T-helper 2 cell treated with Interferon-gamma antibody and Interleukin-4, amounts not matched to agents 100 ng/mL and 5 ng/mL, for 36 hours (primary cell): ENCODE measurements around the gene MORN4. TPM values are rescaled to one million over a fixed set of nuclear protein-coding genes. Genes with fewer than 3 reads are reported as not detected.
"Not testable (repeated sequence)": the region's sequence is repeated elsewhere in the genome, so short reads cannot be mapped to it uniquely, and the experiment has no call there.

Experiments used
- intact Hi-C: fragments of 100-400 bp; cut with micrococcal nuclease; formaldehyde crosslinking; loops from one replicate; pipeline ENCODE4 v1.15.1; 2023
- total RNA-seq: library from RNA; stranded (reverse); gene quantifications from 2 replicates; pipeline ENCODE4 v1.2.3, GENCODE V29; 2022

The MORN4 gene
- total RNA-seq, 1 donor from 2014 or later = 1.3 TPM

DNA sequence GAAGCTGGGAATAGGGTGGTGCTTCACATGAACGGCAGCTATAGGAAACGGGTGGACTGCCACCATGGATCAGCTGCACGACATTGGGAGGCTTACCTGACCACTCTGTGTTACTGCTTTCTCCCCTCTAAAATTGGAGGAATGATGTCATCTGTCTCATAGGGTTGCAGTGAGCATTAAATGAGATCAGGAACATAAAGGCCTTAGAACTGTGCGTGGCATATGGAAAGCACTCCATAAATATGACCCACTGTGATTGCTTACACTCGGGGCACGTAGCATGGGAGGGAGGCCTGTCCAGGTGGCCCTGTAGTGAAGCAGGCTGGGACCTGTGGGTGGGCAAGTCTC, 34.1 kb downstream of the MORN4 start:
- intact Hi-C loops = no loop called here

DNA sequence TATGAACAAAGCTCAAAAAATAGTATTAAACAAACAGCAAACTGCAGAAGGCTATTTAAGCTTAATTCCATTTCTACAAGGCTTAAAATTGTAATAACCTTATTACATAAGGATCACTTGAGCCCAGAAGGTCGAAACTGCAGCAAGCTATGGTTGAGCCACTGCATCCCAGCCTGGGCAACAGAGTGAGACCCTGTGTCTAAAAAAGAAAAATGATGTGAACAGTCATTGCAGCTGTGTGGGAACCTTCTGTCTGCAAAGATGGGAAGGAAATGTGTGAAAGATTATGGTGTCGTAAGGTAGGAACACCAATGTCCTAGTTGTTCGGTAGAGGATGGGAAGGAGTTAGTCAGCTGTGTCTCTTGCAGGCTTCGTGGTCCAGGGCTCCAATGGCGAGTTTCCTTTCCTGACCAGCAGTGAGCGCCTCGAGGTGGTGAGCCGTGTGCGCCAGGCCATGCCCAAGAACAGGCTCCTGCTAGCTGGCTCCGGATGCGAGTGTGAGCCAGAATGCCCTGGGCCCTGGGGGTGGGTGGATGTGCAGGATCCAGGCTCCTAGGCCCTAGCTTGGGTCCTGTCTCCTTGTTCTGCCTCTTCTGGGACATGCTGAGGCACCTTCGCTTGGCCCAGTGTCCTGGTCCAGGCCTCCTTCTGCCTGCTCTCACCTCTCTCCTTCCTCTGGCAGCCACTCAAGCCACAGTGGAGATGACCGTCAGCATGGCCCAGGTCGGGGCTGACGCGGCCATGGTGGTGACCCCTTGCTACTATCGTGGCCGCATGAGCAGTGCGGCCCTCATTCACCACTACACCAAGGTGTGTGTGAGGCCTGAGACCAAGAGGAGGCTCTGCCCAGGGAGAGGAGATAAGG, 34.7 kb downstream of the MORN4 start:
- intact Hi-C loops = no loop called here

DNA sequence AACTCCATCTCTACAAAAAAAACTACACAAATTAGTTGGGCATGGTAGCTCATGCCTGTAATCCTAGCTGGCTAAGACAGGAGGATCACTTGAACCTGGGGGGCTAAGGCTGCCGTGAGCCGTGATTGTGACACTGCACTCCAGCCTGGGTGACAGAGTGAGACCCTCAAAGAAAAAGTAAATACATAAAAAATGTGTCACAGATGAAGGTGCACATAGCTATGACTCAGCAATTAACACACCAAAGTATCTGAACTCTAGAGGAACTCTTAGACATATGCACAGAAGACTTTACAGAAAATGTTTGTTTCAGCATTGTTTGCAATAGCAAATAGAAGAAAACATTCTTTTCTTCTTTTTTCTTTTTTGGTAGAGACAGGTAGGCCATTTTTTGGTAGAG, 35.5 kb downstream of the MORN4 start:
- intact Hi-C loops = no loop called here

DNA sequence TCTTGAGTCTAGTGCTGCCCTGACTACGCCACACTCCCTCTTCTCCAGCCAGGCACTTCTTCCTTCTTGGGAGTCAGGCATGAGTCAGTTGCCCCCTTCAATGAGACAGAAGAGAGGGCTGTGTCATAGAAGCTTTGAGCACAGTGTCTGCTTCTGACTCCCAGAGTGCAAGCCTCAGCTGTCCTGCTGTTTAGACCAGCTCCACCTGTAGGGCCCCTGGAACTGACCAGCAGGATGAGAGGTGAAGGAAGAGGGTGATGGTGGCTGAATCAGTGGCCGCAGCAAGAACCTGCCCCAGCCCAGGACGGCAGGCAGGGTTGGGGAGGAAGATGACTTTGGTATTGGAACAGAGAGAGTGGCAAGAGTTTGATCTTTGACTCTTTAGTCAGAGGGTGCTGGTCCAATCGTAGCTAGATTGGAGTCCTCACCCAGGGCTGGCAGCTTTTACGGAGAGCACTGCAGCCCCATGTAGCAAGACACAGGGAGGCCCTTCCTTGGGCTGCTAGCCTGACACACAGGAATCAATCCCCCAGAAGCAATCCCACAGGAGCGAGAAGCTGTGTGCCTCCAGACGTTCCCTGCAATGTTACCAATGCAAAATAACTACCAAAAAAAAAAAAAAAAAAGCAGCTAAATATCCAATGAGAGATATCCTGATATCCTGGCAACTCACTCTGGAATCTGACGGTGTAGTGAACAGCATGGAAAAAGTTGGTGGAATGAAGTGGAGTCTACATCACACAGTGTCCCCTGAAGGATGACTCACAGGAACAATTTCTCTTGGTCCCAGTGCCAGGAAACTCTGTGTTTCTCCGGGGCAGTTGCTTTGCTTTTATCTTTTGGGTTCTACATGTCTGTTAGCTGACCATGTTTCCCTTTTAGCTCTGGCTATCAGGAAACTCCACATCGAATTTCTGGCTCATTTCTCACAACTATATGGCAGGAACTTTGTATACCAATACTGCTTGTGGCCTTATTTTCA, 36.9 kb downstream of the MORN4 start:
- intact Hi-C loops = no loop called here

DNA sequence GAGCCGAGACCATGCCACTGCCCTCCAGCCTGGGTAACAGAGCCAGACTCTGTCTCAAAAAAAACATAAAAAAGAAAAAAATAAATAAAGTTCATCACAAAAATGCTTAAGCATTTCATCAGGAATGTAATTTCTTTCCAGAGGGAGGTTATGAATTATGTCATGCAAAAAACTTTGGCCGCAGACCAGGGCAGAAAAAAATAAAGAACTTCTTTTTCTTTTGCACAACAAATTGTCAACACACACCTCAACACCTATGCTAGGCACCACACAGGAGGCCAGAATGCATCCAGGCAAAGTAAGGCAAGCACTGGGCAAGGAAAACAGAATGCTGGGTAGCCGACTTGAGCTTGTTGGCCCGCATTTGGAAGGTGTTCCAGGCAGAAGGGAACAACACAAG, 39.9 kb downstream of the MORN4 start:
- intact Hi-C loops = no loop called here

DNA sequence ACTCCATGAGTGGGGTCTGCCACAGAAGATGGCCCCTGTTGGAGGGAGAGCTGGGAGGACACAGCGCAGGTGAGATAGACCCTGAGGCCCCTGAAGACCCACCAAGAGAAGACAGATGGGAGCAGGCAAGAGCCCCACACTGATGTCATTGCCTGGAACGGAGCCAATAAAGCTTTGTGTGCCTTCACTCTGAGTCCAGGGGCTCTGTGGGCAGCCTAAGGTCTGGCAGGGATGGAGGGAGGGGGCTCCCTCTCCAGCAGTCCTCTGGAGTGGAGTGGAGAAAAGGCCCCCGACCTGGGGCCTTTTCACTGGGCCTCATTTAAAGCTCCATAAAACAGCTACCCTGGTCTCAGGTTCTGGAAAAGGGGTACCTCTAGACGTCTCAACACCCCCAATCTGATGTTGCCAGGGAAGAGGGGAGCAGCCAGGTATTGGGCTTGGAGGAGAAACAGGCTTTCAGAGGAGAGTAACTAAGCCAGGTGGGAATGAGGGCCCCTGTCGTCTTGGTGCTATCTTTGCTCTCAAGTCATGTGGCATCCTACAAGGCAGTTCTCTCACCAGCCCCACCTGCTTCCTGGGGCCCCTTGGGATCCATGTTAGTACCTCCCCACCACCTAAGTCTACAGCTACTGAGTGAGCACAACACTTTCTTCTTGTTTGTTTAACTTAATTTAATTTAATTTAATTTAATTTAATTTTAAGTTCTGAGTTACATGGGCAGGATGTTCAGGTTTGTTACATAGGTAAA, 42.4 kb downstream of the MORN4 start:
- intact Hi-C loops = no loop called here

DNA sequence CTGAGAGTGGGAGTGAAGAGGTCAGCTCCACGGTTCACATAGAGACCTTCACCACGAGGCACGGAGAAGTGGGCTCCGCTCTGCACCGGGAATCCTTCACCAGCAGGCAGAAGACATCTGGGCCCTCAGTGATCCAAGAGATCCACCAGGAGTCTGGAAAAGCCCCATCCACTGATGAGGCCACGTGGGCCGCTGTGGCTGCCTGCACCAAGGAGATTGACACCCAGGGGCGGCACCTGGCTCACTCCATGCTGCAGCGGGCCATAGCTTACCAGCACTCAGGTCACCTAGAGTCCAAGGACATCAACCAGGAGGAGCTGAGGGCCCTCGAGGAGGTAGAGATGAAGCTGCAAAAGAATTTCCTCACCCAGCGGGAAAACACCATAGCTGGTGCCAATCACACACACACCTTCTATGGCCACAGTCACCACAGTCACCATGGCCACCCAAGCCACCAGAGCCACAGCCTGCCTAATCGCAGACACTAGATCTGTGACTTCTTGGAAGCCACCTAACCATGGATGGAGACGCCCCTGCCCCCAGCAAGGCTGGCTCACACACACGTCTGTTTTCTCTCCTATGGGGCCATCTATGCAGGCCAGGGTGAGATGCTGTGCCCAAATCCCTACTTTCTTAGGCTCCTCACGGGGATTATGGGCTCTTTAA, 43.1 kb downstream of the MORN4 start:
- intact Hi-C loops = no loop called here

DNA sequence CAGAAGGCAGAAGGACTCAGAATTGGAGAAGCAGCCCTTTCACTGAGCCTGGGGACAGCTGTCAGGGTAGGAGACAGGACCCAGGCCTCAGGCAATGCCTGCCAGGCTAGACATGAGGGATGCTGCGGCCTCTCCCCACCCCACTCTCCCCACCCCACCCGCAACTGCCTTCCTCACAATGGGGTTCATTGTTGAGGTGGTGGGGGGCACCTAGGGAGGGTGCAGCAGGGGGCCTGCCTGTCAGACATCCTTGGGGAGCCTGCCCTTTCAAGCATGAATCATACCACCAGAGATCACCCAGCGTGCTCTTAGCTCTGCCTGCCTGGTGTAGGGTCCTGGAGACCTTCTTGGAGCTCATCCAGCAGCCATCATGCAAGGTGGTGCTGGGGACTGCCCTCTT, 43.8 kb downstream of the MORN4 start, which contains the start of gene C10orf62:
TSS of gene C10orf62 (plus strand) at position 243 of the 400 bp plus-strand sequence. CDS start 177 bp downstream, outside the sequence.
- intact Hi-C loops = no loop called here

DNA sequence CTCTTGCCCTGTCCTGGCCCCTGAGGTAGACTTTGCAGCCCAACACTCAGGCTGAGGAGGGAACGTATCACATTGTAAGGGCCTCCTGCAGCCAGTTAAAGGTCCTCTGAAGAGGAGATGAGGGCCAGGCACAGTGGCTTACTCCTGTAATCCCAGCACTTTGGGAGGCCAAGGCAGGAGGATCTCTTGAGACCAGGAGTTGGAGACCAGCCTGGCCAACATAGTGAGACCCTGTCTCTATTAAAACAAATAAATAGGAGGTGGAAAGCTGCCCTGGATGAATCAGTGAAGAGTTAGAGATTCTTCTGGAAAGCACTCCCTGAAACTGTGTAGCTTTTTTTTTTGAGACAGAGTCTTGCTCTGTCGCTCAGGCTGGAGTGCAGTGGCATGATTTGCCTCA, 46.1 kb downstream of the MORN4 start:
- intact Hi-C loops = no loop called here

DNA sequence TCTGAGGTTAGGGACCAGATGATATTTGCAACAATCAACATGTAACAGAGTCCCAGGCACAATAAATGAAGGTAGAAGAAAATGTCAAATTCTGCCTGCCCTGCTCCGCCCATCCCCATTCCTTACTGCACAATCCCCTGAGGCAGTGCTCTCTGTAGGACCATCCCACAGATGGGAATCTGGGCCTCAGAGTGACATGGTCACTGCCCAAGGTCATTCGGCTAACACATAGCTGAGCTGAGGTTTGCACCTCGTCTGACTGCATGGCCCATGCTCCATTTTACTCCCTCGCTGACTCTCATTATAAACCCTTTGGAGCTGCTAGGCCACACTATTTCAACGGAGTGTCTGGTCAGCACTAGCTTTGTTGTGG, 47.9 kb downstream of the MORN4 start:
- intact Hi-C loops = no loop called here

DNA sequence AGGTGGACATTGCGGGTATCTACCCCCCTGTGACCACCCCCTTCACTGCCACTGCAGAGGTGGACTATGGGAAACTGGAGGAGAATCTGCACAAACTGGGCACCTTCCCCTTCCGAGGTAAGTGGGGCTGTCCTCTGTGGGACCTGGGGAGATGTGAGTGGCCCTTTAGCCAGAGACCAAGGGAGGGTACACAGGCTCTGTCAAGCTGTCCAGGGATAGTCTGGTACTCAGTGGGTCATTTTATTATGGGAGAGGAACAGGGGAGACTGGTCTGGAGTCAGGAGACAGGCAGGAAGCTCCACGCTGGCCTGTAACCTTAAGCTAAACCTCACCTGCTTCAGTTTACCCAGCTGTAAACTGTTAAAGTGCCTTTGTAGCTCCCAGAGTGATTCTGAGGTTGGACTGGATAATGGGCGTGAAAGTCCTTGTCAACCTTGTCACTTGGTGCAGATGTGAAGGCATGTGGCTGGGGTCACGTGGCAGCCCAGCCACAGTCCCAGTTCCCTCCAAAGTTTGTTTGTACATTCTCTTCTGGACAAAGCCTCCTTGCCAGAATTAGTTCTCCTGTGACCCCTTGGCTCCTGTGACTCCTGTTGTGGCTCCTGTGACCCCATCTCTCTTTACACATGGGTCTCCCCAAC, 48.4 kb downstream of the MORN4 start:
- intact Hi-C loops = no loop called here

DNA sequence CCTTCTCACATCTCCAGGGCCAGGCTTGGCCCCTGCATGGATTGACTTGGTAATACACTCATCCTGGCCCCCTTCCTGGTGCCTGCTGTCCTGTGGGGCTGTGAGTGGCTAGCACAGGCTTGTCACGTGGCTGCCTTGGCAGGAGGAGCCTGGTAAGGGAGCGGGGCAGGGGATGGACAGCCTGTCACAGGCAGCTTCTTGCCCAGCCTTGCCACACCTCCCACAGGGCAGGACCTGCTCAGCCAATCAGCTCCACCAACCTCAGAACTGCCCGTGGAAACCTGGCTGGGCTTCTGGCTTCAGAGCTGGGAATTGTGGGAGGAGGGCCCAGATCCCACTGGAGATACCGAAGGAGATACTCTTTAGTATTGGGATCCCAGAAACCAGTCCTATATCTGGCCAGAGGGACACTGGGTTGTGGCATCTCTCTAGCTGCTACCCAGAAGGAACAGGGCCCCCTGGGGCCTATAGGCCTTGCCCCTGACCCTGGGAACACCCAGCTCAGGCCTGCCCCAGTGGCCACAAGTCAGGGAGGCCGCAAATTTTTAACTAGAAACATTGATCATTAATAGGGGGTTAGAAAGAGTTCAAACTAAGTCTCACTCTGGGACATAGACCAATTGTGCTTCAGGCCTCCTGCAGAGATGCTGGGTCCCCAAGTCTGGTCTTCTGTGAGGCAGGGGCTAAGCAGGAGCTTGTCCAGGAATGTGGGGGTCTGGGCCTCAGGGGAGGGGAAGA, 49.1 kb downstream of the MORN4 start, which contains the start of gene HOGA1:
TSS of gene HOGA1 (plus strand) at position 330 of the 738 bp plus-strand sequence. CDS start at position 645, 315 bp downstream.
- intact Hi-C loops = no loop called here

DNA sequence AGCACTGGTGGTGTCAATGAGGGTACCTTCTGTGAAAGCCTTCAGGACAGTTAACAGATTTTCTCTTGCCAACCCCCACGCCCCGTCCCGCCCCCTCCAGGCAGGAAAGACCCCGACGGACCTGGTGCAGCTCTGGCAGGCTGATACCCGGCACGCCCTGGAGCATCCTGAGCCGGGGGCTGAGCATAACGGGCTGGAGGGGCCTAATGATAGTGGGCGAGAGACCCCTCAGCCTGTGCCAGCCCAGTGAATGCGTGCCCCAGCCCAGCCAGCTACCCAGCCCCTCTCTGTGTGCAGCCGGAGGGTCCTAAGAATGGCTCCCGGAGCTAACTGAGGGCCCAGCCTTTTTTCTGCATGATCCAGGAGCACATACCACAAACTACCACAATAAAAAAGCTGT, 49.8 kb downstream of the MORN4 start:
- intact Hi-C loops = no loop called here

DNA sequence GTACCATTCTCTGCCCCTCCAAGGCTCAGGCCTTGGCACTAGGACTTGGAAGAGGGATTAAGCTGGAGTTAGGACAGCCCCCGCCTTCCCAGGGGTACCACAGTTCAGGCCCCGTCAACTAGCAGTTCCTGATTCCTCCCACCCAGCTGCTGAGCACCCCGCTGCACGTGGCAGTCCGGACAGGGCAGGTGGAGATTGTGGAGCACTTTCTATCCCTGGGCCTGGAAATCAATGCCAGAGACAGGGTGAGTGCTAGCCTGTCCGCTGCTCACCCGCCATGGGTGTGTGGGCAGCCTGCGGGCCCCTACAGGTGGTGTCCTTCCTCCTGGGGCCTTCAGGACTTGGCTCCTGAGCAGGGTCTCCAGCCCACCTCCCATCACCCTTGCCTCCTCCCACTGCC, 51.1 kb downstream of the MORN4 start:
- intact Hi-C loops = no loop called here

DNA sequence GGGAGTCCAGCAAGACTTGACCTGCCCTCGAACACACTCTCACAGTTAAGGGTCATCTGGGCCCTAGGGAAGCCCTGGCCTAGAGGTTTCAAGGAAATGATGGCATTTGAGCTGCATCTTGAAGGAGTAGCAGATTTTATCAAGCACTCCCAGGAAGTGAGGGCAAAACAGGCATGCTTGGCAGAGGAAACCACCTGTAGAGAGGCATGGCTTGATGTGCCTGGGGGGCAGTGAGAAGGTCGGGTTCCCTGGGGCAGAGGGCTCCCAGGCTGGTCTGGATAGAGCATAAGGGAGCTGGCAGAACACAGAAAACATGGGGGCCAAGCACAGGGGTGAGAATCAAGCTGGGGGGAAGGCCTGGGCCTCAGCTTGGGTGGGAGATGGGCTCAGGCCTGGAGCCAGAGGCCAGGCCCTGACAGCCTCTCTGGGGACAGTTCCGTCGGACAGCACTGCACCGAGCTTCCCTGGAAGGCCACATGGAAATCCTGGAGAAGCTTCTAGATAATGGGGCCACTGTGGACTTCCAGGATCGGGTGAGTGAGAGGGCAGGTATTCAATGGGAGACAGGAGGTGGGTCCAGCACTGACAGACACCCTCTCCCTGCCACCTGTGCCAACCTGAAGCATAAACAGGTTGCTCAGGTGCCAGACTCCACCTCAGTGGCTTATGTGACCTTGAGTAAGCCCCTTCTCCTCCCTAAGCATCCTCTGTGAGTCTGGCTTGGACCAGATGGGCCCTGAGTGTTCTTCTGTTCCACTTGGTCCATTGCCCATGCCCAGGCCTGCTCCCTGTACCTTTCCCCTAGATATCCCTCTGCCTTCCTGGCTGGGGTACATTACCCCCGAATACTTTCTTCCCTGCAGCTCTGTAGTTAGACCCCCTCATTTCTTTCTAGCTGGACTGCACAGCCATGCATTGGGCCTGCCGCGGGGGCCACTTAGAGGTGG, 52.6 kb downstream of the MORN4 start:
- intact Hi-C loops = no loop called here

DNA sequence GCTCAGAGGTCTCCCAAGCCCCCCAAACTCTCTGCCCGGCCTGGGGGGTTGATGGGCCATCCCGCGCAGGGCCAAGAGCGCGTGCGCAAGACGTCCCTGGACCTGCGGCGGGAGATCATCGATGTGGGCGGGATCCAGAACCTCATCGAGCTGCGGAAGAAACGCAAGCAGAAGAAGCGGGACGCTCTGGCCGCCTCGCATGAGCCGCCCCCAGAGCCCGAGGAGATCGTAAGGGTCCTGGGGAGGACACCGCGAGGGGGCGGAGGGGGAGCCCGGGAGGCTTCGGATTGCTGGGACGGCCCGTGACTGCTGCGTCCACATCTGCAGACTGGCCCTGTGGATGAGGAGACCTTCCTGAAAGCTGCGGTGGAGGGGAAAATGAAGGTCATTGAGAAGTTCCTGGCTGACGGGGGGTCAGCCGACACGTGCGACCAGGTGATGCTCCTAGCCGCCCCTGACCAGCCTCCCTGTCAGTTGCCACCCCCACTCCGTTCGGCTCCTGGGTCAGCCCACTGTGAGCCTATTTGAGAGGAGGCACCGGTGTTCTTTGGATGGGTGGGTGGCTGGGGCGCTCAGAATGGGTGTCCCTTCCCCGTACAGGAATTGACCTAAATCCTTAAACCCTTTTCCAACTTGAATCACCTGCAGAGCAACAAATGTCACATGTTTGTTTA, 55.0 kb downstream of the MORN4 start:
- intact Hi-C loops = no loop called here

DNA sequence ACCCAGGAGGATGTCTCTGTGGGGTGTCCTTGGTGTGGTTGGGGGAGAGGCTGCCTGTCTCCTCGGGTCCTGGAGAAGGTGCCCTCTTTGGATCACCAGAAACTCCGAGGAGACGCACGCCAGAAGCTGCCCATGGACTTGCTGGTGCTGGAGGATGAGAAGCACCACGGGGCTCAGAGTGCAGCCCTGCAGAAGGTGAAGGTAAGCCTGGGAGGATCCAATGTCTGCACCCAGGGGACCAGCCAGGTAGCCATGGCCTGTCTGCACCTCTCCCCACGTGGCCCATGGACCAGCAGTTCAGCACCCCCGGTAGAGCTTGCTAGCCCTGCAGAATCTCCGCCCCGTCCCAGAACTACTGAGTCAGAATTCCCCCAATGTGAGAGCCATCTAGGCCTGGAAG, 55.6 kb downstream of the MORN4 start:
- intact Hi-C loops = no loop called here

DNA sequence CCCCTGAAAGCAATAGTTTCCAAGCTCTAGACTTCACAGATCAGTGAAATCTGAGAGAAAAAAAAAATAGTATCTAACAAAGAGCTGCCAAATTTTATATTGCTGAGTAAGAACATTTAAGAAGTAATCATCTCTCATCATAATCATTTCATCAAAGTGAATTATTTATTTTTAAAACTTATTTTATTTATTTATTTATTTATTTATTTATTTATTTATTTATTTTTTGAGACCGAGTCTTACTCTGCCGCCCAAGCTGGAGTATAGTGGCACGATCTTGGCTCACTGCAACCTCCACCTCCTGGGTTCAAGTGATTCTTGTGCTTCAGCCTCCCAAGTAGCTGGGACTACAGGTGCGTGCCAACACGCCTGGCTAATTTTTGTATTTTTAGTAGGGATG, 56.8 kb downstream of the MORN4 start:
- intact Hi-C loops = not testable (repeated sequence)
